RWPE2 (cell line): ENCODE data around the gene RIPK4.

Experiments used
- ATAC-seq: fragments of 200-7000 bp; cut with Tn5 transposase; 3 replicates; pipeline ENCODE4 v1.9.1; 2021; ENCODE audit warnings: low read depth
- DNase-seq: peaks from one replicate; pipeline ENCODE4 v3.0.0-alpha.2; 2020; ENCODE audit warnings: low spot score
- H3K27ac ChIP-seq: fragments of 450-650 bp; 2 replicates; pipeline ENCODE4 v1.5.1; 2017; ENCODE audit warnings: mild to moderate bottlenecking; ENCODE audit not compliant: poor library complexity, severe bottlenecking
- H3K27me3 ChIP-seq: fragments of 250-450 bp; sonication (Bioruptor Pico); 2 replicates; pipeline ENCODE4 v1.5.1; 2021; ENCODE audit warnings: mild to moderate bottlenecking, moderate library complexity; ENCODE audit not compliant: insufficient read depth, poor library complexity, severe bottlenecking
- H3K36me3 ChIP-seq: fragments of 250-450 bp; sonication (Bioruptor Pico); 2 replicates; pipeline ENCODE4 v1.5.1; 2020; ENCODE audit warnings: low read depth, mild to moderate bottlenecking, moderate library complexity
- H3K4me1 ChIP-seq: fragments of 250-450 bp; sonication (Bioruptor Pico); 2 replicates; pipeline ENCODE4 v1.5.1; 2021; ENCODE audit warnings: mild to moderate bottlenecking, moderate library complexity; ENCODE audit not compliant: insufficient read depth, poor library complexity, severe bottlenecking
- H3K4me3 ChIP-seq: fragments of 250-450 bp; sonication (Bioruptor Pico); 2 replicates; pipeline ENCODE4 v1.5.1; 2021; ENCODE audit warnings: mild to moderate bottlenecking, moderate library complexity; ENCODE audit not compliant: severe bottlenecking
- H3K9me3 ChIP-seq: fragments of 250-450 bp; sonication (Bioruptor Pico); 2 replicates; pipeline ENCODE4 v1.5.1; 2021; ENCODE audit warnings: mild to moderate bottlenecking, moderate library complexity; ENCODE audit not compliant: severe bottlenecking
- TF ChIP-seq, protein P1 (sequence below): fragments of 450-650 bp; IDR thresholded peaks from one replicate; pipeline ENCODE4 v1.5.1; 2017; ENCODE audit warnings: mild to moderate bottlenecking, moderate library complexity; ENCODE audit not compliant: poor library complexity, severe bottlenecking

The RIPK4 gene

DNA sequence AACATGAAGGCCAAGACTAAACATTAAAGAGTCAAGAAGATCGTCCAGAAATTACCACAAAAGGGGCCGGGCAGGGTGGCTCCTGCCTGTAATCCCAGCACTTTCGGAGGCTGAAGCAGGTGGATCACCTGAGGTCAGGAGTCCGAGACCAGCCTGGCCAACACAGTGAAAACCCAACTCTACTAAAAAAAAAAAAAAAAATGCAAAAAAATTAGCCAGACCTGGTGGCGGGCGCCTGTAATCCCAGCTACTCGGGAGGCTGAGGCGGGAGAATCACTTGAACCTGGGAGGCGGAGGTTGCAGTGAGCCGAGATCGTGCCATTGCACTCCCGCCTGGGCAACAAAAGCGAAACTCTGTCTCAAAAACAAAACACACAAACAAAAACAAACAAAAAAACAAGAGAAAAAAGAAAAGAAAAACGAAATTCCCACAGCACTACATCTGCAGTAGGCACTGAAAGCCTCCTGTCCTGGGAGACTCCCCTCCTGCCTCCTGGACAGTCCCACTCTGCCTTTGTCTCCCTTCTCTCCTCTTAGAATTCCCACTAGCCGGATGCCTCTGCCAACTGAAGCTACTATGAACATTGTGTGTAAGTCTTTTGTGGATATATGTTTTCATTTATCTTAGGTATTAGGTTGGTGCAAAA, 17.7 kb upstream of the RIPK4 start:
- peak overlapping the region; percentile 72 for H3K27ac ChIP-seq
- no peak for DNase-seq
- no peaks in the 10 kb centered on the region for H3K36me3 ChIP-seq
- H3K9me3 ChIP-seq = no peaks in the 10 kb centered on the region
- ATAC-seq = no peak
- H3K4me3 ChIP-seq = no peak overlapping the region
- H3K27me3 ChIP-seq = no peaks in the 10 kb centered on the region
- TF ChIP-seq, protein P1, sequence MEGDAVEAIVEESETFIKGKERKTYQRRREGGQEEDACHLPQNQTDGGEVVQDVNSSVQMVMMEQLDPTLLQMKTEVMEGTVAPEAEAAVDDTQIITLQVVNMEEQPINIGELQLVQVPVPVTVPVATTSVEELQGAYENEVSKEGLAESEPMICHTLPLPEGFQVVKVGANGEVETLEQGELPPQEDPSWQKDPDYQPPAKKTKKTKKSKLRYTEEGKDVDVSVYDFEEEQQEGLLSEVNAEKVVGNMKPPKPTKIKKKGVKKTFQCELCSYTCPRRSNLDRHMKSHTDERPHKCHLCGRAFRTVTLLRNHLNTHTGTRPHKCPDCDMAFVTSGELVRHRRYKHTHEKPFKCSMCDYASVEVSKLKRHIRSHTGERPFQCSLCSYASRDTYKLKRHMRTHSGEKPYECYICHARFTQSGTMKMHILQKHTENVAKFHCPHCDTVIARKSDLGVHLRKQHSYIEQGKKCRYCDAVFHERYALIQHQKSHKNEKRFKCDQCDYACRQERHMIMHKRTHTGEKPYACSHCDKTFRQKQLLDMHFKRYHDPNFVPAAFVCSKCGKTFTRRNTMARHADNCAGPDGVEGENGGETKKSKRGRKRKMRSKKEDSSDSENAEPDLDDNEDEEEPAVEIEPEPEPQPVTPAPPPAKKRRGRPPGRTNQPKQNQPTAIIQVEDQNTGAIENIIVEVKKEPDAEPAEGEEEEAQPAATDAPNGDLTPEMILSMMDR = no peak
- H3K4me1 ChIP-seq = peaks cover 40% of the 10 kb centered on the region

DNA sequence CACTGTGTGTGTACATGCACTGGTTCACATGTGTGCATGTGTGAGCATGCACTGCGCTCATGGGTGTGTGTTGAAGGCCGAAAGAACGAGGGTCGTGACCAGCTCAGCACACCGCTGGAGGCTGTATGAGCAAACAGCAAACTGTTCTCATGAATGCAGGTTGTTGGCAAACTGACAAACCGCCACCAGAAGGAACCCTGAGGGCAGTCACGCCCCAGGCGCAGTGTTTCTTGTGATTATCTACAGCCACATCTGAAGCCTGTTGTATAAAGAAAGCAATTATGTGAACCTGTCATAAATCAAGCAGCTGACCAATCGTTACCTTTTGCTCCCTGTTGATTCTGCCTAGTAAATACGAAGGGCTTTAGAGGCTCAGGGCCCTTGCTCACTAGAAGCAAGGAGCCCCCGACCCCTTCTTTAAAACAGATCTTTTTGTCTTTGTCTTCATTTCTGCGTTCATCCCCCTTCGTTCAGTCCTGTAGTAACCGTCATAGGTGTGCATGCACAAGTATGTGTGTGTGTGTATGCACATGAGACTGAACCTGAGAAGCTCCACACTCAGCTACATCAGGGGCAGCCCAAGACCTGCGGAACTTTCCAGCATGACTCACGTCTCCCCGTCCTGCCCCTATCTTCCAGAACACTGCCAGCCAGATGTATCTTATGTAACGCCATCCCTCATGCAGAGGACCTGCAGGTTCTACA, 16.8 kb upstream of the RIPK4 start:
- TF ChIP-seq, protein P1 = no peak
- Histone ChIP-seq H3K4me1 (peaks cover 40% of the 10 kb centered on the region), H3K4me3 (no peak overlapping the region), H3K27me3 (no peaks in the 10 kb centered on the region), H3K36me3 (no peaks in the 10 kb centered on the region), H3K27ac (peak overlapping the region; percentile 72), H3K9me3 (no peaks in the 10 kb centered on the region)
- ATAC-seq = peak; percentile 81
- DNase-seq = peak; percentile 92

DNA sequence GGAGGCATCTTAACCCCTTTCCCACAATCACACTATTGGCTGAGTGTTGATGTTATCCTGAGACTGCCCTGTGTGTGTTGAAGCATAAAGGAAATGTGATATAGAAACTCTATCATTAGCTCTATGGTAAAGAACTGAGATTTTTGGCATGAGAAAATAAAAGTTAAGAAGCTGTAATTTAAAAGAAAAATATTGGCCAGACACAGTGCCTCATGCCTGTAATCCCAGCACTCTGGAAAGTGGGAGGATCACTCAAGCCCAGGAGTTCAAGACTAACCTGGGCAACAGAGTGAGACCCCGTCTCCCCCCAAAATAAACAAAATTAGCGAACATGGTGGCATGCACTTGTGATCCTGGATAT, 14.2 kb upstream of the RIPK4 start:
- TF ChIP-seq, protein P1 = no peak
- Histone ChIP-seq H3K4me1 (peaks cover 43% of the 10 kb centered on the region), H3K9me3 (no peaks in the 10 kb centered on the region), H3K36me3 (no peaks in the 10 kb centered on the region), H3K4me3 (no peak overlapping the region), H3K27me3 (no peaks in the 10 kb centered on the region), H3K27ac (no peak overlapping the region)
- ATAC-seq = no peak
- no peak for DNase-seq

GRCh38 chr21:41780337-41781049, 13.6 kb upstream of the RIPK4 start:
- peaks cover 40% of the 10 kb centered on the region for H3K4me1 ChIP-seq
- ATAC-seq = no peak
- DNase-seq = no peak
- H3K4me3 ChIP-seq = no peak overlapping the region
- H3K9me3 ChIP-seq = no peaks in the 10 kb centered on the region
- H3K27ac ChIP-seq = no peak overlapping the region
- H3K36me3 ChIP-seq = no peaks in the 10 kb centered on the region
- TF ChIP-seq, protein P1 = no peak
- no peaks in the 10 kb centered on the region for H3K27me3 ChIP-seq

DNA sequence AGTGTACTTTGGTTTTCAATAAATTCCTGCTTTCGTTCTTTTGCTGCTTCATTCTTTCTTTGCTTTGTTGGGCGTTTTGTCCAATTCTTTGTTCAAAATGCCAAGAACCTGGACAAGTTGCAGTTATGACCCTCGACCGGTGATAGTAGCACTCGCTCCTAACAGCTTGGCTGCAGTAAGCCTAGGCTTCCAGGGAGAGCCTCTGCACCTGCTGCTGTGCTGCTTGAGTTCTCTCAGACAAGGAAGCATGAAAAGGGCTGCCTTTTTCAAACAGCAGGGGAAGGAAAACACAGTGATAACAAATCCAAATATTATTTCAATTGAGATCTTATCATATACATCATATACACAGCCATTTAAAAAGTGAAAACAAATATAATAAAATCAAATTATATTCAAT, 12.8 kb upstream of the RIPK4 start:
- Histone ChIP-seq H3K4me3 (no peak overlapping the region), H3K27ac (no peak overlapping the region), H3K9me3 (no peaks in the 10 kb centered on the region), H3K4me1 (peaks cover 35% of the 10 kb centered on the region), H3K27me3 (no peaks in the 10 kb centered on the region), H3K36me3 (no peaks in the 10 kb centered on the region)
- TF ChIP-seq, protein P1 = no peak
- DNase-seq = no peak
- ATAC-seq = no peak
